Urinary bladder (tissue), 4 donors: ENCODE data around the gene CCR4. TPM values are rescaled to one million over a fixed set of nuclear protein-coding genes. Genes with fewer than 3 reads are reported as not detected.
A peak's percentile ranks its signal among the peaks of the same experiment; 100 is the strongest.
"Not testable (repeated sequence)": the region's sequence is repeated elsewhere in the genome, so short reads cannot be mapped to it uniquely, and the experiment has no call there.

Source experiments
- DNase-seq: peaks from one replicate; pipeline ENCODE4 v3.0.0-alpha.2; 2015; ENCODE audit errors: extremely low spot score
- H3K27ac ChIP-seq: one replicate; pipeline ENCODE4 v1.5.1; 2013; ENCODE audit warnings: low read depth, mild to moderate bottlenecking, moderate library complexity
- H3K36me3 ChIP-seq: one replicate; pipeline ENCODE4 v1.6.1; 2013; ENCODE audit warnings: mild to moderate bottlenecking, moderate library complexity; ENCODE audit not compliant: insufficient read depth
- H3K4me1 ChIP-seq: one replicate; pipeline ENCODE4 v1.6.1; 2013; ENCODE audit warnings: mild to moderate bottlenecking, moderate library complexity; ENCODE audit not compliant: insufficient read depth
- H3K4me3 ChIP-seq: one replicate; pipeline ENCODE4 v1.5.1; 2013; ENCODE audit warnings: low read depth, low read length
- WGBS: extraction: QIAGEN DNeasy Blood & Tissue Kit; methylation state at CpG from one replicate; pipeline ENCODE4 v1.1.7; 2013; 5-methylcytosine and 5-hydroxymethylcytosine counted together
- polyA plus RNA-seq: library from polyadenylated mRNA; stranded (reverse); fragments of 200-250 nt; gene quantifications from one replicate; pipeline ENCODE4 v1.2.3, GENCODE V29; 2013
- total RNA-seq: library from RNA; depleted of rRNA; stranded (reverse); fragments of >200 nt; gene quantifications from one replicate; pipeline ENCODE4 v1.2.3, GENCODE V29; 2014
- donor health status: healthy with polysubstance abuse.
- donor health status: healthy.

Gene CCR4
- total and polyA plus RNA-seq, 2 donors = 0.13 to 0.53 TPM

DNA sequence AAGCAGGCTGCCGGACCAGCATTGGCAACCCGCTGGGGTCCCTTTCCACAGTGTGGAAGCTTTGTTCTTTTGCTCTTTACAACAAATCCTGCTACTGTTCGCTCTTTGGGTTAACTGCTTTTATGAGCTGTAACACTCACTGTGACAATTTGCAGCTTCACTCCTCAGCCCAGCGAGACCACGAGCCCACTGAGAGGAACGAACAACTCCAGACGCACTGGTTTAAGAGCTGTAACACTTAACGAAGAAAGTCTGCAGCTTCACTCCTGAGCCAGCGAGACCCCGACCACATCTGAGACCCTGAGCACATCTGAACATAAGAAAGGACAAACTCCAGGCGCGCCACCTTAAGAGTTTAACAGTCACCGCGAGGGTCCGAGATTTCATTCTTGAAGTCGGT lies 10.7 kb upstream of the CCR4 start:
- H3K36me3 ChIP-seq = no peaks in the 10 kb centered on the region
- 62% methylated on average over 16 of the region's 16 CpGs for WGBS
- no peak for DNase-seq
- no peak overlapping the region for H3K27ac ChIP-seq
- H3K4me3 ChIP-seq = no peak overlapping the region
- no peaks in the 10 kb centered on the region for H3K4me1 ChIP-seq

DNA sequence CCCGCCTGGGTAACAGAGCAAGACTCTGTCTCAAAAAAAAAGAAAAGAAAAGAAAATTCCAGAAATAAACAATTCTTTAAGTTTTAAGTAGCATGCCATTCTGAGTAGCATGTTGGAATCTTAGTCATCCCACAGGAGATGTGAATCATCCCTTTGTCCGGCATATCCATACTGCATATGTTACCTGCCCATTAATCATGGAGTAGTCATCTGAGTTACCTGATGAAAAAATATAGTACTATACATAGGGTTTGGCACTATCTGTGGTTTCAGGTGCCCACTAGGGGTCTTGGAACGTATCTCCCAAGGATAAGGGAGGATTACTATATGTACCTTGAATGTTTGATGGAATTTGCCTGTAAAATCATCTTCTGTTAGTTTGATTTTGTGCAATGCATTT lies 6.3 kb upstream of the CCR4 start:
- H3K4me1 ChIP-seq = no peaks in the 10 kb centered on the region
- no peak for DNase-seq
- no peak overlapping the region for H3K27ac ChIP-seq
- WGBS = 63% methylated on average over 3 of the region's 3 CpGs
- no peak overlapping the region for H3K4me3 ChIP-seq
- no peaks in the 10 kb centered on the region for H3K36me3 ChIP-seq

DNA sequence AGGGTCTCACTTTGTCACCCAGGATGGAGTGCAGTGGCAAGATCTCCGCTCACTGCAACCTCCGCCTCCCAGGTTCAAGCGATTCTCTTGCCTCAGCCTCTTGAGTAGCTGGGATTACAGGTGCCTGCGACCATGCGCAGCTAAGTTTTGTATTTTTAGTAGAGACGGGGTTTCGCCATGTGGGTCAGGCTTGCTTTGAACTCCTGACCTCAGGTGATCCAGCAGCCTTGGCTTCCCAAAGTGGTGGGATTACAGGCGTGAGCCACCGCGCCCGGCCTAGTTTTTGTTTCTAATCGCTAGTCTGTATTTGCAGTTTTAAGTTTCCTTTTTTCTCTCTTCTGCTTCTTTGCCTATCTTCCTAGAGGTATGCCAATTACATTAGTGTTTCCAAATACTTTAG lies 5.8 kb upstream of the CCR4 start:
- 91% methylated on average over 12 of the region's 12 CpGs for WGBS
- H3K4me1 ChIP-seq, H3K4me3 ChIP-seq, H3K36me3 ChIP-seq, DNase-seq, H3K27ac ChIP-seq: not testable (repeated sequence)

DNA sequence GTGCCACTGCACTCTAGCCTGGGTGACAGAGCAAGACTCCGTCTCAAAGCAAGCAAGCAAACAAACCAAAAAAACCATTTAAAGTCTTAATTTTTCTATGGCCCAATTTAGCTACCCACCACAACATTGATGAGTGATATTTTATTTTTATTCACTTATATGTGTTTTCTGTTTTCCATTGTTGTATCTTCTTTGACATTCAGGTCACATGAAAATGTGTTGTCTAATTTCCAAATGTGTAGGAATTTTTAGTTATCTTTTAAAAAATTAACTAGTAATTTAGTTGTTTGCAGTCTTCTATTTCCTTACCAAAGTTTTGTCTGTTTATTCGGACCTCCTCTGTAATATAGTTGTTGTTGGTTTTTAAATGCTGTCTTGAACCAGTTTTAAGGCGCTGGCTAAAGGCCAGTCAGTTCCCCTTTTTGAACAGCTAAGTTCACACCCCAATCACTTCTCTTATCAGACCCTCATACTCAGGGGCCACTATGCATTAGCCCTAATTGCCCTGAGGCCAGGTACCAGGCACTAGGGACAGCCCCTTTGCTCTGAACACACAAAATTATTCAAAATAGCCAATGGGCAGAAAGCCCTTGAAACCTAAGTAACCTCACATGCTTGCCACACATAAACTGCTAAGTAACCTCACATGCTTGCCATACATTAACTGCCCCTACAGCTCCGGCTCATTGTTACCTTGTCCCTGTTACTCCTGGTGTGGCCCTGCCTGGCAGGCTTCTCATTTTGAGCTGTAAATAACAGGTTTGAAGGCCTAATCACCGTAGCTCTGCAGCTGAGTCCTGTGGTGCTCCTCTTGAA lies 4.3 kb upstream of the CCR4 start:
- Histone ChIP-seq H3K27ac (no peak overlapping the region), H3K4me3 (no peak overlapping the region), H3K36me3 (no peaks in the 10 kb centered on the region), H3K4me1 (no peaks in the 10 kb centered on the region)
- WGBS = 82% methylated on average over 5 of the region's 5 CpGs
- no peak for DNase-seq

DNA sequence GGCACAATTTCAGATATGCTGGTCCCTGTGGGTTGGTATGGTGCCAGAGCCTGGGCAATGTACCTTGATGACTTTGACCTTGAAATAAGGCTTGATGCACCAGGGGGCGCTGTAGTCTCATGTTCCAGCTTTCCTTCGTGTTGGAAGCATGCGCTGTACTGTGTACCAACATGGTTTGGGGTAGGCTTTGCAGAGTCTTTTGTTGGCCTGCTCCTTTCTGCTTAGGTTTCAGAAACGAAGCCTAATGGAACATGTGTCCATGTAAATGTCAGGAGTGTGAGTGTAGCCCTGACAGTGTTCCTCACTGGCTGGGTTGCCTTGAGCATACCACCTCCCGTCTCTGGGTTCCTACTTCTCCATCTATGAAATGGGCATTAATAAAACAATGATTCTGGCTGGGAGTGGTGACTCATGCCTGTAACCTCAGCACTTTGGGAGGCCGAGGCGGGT lies 3.6 kb upstream of the CCR4 start:
- H3K36me3 ChIP-seq = no peaks in the 10 kb centered on the region
- no peak overlapping the region for H3K27ac ChIP-seq
- H3K4me3 ChIP-seq = no peak overlapping the region
- peak; percentile 37 for DNase-seq
- H3K4me1 ChIP-seq = no peaks in the 10 kb centered on the region
- WGBS = 38% methylated on average over 7 of the region's 7 CpGs

DNA sequence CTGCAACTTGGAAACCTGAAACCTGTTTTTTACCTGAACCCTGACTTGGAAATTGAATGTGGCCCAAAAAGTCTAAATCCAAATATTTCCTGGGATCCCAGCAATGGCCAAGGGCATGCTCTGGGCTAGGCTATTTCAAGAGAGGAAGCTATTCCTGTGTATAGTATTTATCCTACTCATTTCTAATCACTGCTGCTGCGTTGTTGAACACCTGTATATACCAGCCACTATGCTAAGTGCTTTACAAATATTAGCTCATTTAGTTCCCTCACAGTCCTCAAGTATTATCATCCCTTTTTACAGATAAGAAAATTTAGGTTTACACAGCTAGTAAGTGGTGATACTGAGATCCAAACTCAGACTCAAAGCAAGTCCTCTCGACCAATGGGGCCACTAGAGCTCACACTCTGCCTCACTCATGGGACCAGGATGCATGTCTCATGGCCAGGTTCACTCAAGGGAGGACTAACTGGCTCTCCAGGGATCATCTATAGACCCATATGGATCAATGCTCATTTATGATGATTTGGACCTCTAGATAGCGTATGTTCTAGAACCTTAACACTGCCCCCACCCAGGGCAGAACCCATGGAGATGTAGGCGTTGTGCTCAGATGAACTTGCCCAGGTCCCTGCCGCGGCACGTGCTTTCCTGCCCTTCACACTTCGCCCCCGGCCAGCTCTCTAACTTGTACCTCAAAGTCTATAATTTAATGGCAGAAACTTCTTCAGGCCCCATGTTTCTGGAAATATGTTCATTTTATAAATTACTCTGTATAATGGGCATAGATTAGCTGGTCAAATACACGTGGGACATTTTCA lies 2.6 kb upstream of the CCR4 start:
- H3K4me1 ChIP-seq = no peaks in the 10 kb centered on the region
- H3K36me3 ChIP-seq = no peaks in the 10 kb centered on the region
- DNase-seq = no peak
- no peak overlapping the region for H3K27ac ChIP-seq
- no peak overlapping the region for H3K4me3 ChIP-seq
- 94% methylated on average over 10 of the region's 10 CpGs for WGBS

DNA sequence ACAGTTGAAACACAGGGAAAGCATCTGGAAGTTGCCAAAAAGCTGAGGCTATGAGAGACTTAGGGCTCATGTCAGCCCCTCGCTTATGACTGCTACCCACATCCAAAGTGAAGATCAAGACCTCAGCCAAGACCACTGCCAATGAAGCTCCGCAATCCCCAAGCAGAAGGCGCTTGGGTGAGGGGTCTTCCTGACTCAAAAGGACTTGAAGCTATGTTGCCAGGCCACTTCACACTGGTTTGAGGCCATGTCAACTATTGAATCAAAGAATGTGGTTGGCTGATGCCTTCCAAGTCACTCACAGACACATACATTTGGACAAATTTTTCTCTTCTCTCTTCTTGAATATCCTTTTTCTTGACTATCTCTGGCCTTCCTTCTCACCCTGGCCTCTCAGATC lies 928 bp upstream of the CCR4 start:
- no peak for DNase-seq
- Histone ChIP-seq H3K27ac (no peak overlapping the region), H3K4me3 (no peak overlapping the region), H3K36me3 (no peaks in the 10 kb centered on the region), H3K4me1 (no peaks in the 10 kb centered on the region)
- WGBS = 87% methylated on average over 3 of the region's 3 CpGs

DNA sequence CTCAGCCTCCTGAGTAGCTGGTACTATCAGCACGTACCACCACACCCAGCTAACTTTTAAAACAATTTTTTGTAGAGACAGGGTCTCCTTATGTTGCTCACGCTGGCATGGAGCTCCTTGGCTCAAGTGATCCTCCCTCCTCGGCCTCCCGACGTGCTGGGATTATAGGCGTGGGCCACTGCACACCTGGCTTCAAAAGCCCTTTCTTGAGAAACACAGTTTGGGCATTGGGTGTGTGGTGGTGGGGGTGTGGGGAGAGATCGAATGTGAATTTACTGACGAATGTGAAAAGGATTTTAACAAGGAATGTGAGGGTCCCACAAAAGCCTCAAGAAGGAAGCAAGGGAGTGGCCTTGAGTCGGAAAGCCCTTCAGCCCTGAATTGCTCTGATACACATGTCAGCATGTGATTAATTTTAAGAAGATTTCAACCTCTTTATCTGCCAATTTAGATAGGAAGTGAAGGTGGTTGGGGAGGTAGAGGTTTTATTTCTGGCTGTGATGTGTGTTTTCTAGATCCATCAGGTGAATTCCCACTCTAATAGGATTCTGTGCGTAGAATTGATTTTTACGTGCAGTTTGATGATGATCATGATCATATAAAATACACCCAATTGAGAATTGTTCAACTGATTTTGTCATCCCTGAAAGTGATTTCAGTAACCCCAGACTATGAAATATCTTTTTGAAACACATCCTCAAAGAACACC lies 1.1 kb downstream of the CCR4 start:
- no peak for DNase-seq
- no peak overlapping the region for H3K4me3 ChIP-seq
- WGBS = 87% methylated on average over 11 of the region's 11 CpGs
- H3K36me3 ChIP-seq = no peaks in the 10 kb centered on the region
- H3K27ac ChIP-seq = no peak overlapping the region
- H3K4me1 ChIP-seq = no peaks in the 10 kb centered on the region

DNA sequence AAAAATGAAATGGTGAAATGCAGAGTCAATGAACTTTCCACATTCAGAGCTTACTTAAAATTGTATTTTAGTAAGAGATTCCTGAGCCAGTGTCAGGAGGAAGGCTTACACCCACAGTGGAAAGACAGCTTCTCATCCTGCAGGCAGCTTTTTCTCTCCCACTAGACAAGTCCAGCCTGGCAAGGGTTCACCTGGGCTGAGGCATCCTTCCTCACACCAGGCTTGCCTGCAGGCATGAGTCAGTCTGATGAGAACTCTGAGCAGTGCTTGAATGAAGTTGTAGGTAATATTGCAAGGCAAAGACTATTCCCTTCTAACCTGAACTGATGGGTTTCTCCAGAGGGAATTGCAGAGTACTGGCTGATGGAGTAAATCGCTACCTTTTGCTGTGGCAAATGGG lies 3.1 kb downstream of the CCR4 start:
- WGBS = 93% methylated on average over 1 of the region's 1 CpG
- Histone ChIP-seq H3K27ac (no peak overlapping the region), H3K36me3 (no peaks in the 10 kb centered on the region), H3K4me3 (no peak overlapping the region), H3K4me1 (no peaks in the 10 kb centered on the region)
- no peak for DNase-seq

DNA sequence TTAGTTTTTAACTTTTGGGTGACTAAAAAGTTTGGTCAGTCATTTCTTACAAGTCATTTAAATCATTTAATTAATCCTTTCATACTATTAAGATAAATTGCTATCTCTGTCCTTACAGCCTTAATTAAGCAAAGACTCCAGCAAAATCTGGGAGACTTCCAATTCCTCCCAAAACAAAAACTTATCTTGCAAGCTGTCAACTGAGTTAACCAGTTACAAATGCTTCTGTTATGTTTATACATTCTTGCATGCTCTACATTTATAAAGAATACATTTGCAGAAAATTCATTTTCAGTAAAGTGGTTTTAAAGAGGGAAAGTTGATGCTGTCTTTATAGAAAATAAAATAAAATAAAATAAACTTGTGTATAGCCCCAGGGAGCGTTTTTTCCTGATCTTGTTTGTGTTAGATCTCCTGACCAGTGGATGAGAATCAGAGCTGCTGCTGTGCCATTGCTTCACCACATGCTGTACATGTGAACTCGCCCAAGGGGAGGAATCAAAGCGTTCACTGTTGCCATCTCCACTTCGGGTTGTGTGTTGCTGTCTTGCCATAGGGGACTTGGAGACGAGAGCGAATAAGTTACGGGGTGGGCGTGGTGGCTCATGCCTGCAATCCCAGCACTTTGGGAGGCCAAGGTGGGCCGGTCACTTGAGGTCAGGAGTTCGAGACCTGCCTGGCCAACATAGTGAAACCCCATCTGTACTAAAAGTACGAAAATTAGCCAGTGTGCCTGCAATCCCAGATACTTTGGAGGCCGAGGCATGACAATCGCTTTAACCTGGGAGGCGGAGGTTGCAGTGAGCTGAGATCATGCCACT lies 5.5 kb downstream of the CCR4 start:
- WGBS = 74% methylated on average over 14 of the region's 14 CpGs
- Histone ChIP-seq H3K27ac (no peak overlapping the region), H3K36me3 (no peaks in the 10 kb centered on the region), H3K4me3 (no peak overlapping the region), H3K4me1 (no peaks in the 10 kb centered on the region)
- DNase-seq = no peak

DNA sequence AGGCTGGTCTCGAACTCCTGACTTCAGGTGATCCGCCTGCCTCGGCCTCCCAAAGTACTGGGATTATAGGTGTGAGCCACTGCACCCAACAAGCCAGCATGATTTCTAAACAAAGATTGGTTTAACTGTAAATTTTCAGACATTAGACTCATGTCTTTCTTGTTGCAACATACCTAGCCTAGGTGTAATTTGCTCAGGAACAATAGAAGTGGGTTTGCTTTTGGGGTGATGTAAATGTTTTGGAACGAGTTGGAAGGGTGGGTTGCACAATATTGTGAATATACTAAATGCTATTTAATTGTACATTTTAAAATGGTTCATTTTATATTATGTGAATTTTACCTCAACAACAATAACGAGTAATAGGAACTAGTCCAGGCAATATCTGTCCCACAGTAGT lies 7.1 kb downstream of the CCR4 start:
- no peak for DNase-seq
- Histone ChIP-seq H3K4me1 (no peaks in the 10 kb centered on the region), H3K4me3 (no peak overlapping the region), H3K27ac (no peak overlapping the region), H3K36me3 (no peaks in the 10 kb centered on the region)
- 93% methylated on average over 5 of the region's 5 CpGs for WGBS

DNA sequence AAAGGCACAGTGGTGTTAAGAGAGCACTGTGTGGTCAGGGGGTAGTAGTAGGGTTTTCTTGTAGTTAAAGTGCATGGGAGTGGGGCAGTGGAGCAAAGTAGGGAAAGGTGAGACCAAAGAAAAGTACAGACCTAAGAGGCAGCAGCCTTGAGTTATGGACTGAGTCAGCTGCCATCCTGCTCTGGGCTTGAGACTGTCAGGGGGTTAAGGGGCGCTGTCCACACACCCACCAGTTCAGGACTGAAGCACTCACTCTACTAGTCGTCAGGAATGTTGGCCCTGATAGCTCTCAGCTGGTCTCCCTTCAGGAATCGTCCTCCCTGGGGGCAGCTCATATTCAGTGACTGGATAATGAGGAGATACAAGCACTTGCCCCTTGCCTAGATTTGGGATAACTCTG lies 7.9 kb downstream of the CCR4 start:
- H3K36me3 ChIP-seq = no peaks in the 10 kb centered on the region
- WGBS = 45% methylated on average over 3 of the region's 3 CpGs
- H3K27ac ChIP-seq = no peak overlapping the region
- H3K4me1 ChIP-seq = no peaks in the 10 kb centered on the region
- H3K4me3 ChIP-seq = no peak overlapping the region
- DNase-seq = no peak
